Cardiac muscle cell (in vitro differentiated cells and primary cell): ENCODE results near the gene NRROS. TPM values are rescaled to one million over a fixed set of nuclear protein-coding genes. Genes with fewer than 3 reads are reported as not detected.

ENCODE experiments used
- DNase-seq, 2 donors: peaks; one replicate each; pipeline versions ENCODE4 v3.0.0 to v3.0.0-alpha.2; 2010 to 2017; ENCODE audit warnings: low read depth in 1 of 2, low spot score in 1 of 2
- H3K27ac ChIP-seq: fragments of 200-600 bp; sonication (generic); 2 replicates; pipeline ENCODE4 v1.5.1; 2016
- H3K27me3 ChIP-seq: fragments of 200-600 bp; sonication (generic); 2 replicates; pipeline ENCODE4 v1.6.0; 2016; ENCODE audit warnings: control low read depth
- H3K36me3 ChIP-seq: fragments of 200-600 bp; sonication (generic); 2 replicates; pipeline ENCODE4 v1.5.1; 2016; ENCODE audit warnings: control low read depth
- H3K4me1 ChIP-seq: fragments of 200-600 bp; sonication (generic); 2 replicates; pipeline ENCODE4 v1.8.1; 2017; ENCODE audit warnings: low read depth, mild to moderate bottlenecking, mixed run types
- H3K4me3 ChIP-seq: fragments of 200-600 bp; sonication (generic); 2 replicates; pipeline ENCODE4 v1.5.1; 2016; ENCODE audit warnings: mild to moderate bottlenecking
- H3K9me3 ChIP-seq: fragments of 200-600 bp; sonication (generic); 2 replicates; pipeline ENCODE4 v1.5.1; 2017; ENCODE audit warnings: low read depth, mild to moderate bottlenecking, control low read depth
- CTCF ChIP-seq: IDR thresholded peaks from 2 replicates; pipeline ENCODE4 v1.5.1; 2012; ENCODE audit warnings: low read depth, mild to moderate bottlenecking, low read length
- polyA plus RNA-seq: library from polyadenylated mRNA; unstranded; fragments of >200 nt; fragmentation: Nextera tagmentation; extraction: Ambion mirVana; gene quantifications from 2 replicates; pipeline ENCODE4 v1.2.1, GENCODE V29; 2016
- total RNA-seq: library from RNA; depleted of rRNA; stranded (reverse); fragments of >200 nt; gene quantifications from 2 replicates; pipeline ENCODE4 v1.2.3, GENCODE V29; 2016

Gene NRROS
- total and polyA plus RNA-seq, 2 experiments from 2014 or later: 1.6 TPM; not detected in 1

- H3K27me3 ChIP-seq: peaks cover 19% of the 10 kb centered on the region
- DNase-seq: no peak
- no peaks in the 10 kb centered on the region for H3K4me1 ChIP-seq
- peak overlapping the region; percentile 13 for H3K4me3 ChIP-seq
- H3K36me3 ChIP-seq: no peaks in the 10 kb centered on the region
- H3K27ac ChIP-seq: no peak overlapping the region
- TF ChIP-seq CTCF: no peak
- no peaks in the 10 kb centered on the region for H3K9me3 ChIP-seq
Measured at GRCh38 chr3:196638861-196639482, 522 bp upstream of the NRROS start.

DNA sequence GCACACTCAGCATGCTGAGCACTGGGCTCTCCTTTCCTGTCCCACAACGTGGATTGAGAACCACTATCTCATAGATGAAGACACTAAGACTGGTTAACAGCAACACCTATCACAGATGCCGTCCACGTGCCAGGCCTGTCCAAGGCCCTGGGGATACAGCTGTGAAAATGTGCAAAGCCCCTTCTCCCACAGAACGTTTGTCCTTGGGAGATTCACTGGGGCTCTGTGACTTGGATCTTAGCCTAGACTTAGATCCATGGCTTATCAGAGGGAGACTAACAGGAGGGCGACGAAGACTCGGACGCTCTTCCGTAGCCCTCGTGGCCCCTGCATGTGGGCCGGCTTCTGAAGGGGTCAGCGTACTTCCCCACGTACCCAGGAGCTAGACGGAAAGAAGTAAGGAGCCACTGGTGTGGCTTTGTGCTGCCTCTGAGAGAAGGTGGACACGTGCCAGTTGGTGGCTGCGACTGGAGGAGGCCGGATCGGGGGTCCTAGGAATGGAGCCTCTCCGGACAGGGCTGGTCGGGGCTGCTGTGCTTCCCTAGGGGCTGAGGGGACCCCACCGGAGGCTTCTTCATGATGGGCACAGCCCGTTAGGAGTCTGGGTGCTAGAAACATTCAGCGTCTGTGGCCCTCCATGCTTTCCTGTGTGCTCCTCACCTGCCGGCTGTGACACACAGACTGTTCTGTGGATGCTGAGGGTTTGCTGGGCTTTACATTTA is 964 bp downstream of the NRROS start:
- Histone ChIP-seq H3K9me3 (no peaks in the 10 kb centered on the region), H3K27me3 (peaks cover 19% of the 10 kb centered on the region), H3K27ac (no peak overlapping the region), H3K4me1 (no peaks in the 10 kb centered on the region), H3K36me3 (no peaks in the 10 kb centered on the region), H3K4me3 (no peak overlapping the region)
- DNase-seq: no peak
- TF ChIP-seq CTCF: no peak

GRCh38 chr3:196641333-196642054 is 2.0 kb downstream of the NRROS start:
- H3K9me3 ChIP-seq: no peaks in the 10 kb centered on the region
- no peaks in the 10 kb centered on the region for H3K36me3 ChIP-seq
- H3K27me3 ChIP-seq: peaks cover 19% of the 10 kb centered on the region
- no peak overlapping the region for H3K27ac ChIP-seq
- TF ChIP-seq CTCF: no peak
- H3K4me1 ChIP-seq: no peaks in the 10 kb centered on the region
- DNase-seq: no peak
- no peak overlapping the region for H3K4me3 ChIP-seq

DNA sequence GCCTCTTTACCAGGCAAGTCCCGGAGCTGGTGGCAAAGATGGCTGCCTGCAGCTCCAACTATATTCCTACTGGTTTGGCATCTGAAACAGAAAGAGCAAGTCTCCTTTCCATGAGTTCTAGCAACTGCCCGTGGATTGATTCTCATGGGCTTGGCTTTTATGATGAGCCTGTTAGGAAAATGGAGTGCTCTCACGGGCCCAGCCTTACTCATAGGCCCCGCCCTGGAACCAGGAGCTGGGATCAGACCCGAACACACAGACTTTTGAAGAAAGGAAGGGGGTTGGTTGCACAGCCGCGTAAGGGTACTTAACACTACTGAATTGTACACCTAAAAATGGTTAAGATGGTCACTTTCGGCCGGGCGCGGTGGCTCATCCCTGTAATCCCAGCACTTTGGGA is 2.9 kb downstream of the NRROS start:
- H3K4me1 ChIP-seq: no peaks in the 10 kb centered on the region
- no peak overlapping the region for H3K4me3 ChIP-seq
- no peak overlapping the region for H3K27ac ChIP-seq
- no peak for DNase-seq
- H3K9me3 ChIP-seq: no peaks in the 10 kb centered on the region
- no peaks in the 10 kb centered on the region for H3K36me3 ChIP-seq
- TF ChIP-seq CTCF: no peak
- peaks cover 19% of the 10 kb centered on the region for H3K27me3 ChIP-seq

DNA sequence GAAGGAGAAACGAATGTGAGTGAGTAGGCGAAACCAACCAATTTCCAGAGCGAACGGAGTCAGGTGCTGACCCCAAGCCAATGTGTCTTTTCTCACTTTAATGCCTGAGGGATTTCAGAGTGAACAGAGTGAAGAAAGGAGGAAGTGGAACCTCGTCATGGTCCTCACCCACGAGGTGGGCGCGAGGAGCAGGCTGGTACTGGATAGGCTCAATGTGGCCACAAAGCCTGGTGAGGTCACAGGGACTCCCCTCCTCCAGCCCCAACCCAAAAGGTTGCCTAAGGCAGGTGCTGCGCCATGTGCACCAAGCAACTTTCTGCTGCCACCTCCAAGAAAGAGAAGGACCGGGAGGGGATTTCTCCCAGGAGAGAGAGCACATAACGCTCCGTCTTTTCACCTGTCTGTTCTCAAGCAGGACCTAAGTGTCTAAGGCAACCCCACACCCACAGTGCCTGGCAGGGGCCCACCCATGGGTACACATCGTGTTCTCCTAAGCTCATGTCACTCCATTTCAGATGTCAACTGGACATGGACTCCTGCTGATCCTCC is 3.8 kb downstream of the NRROS start:
- H3K36me3 ChIP-seq: no peaks in the 10 kb centered on the region
- no peak overlapping the region for H3K4me3 ChIP-seq
- no peak for TF ChIP-seq CTCF
- no peak for DNase-seq
- H3K27ac ChIP-seq: no peak overlapping the region
- H3K9me3 ChIP-seq: no peaks in the 10 kb centered on the region
- H3K27me3 ChIP-seq: peaks cover 16% of the 10 kb centered on the region
- no peaks in the 10 kb centered on the region for H3K4me1 ChIP-seq
